GM23338 (cell line): ENCODE results near the gene ABR. TPM values are rescaled to one million over a fixed set of nuclear protein-coding genes. Genes with fewer than 3 reads are reported as not detected.

Experiments
- ATAC-seq: fragments of 200-7000 bp; cut with Tn5 transposase; 3 replicates; pipeline ENCODE4 v1.9.1; 2020
- DNase-seq: peaks from one replicate; pipeline ENCODE4 v3.0.0-alpha.2; 2015; ENCODE audit warnings: low spot score
- H2AFZ ChIP-seq: fragments of 200-600 bp; sonication (generic); 2 replicates; pipeline ENCODE4 v1.8.0; 2016; ENCODE audit warnings: antibody characterized with exemption, mild to moderate bottlenecking, moderate library complexity
- H3F3A ChIP-seq: fragments of 200-600 bp; sonication (generic); replicated peaks from 2 replicates; pipeline ENCODE4 v1.8.0; 2017; ENCODE audit warnings: antibody characterized with exemption, mixed run types, low read depth
- H3K27ac ChIP-seq: fragments of 200-600 bp; sonication (generic); 2 replicates; pipeline ENCODE4 v1.6.1; 2016; ENCODE audit warnings: low read depth
- H3K27me3 ChIP-seq: fragments of 200-600 bp; sonication (generic); 2 replicates; pipeline ENCODE4 v1.8.0; 2016; ENCODE audit warnings: mild to moderate bottlenecking, mixed run types, moderate library complexity; ENCODE audit not compliant: insufficient read depth
- H3K36me3 ChIP-seq: fragments of 200-600 bp; sonication (generic); 2 replicates; pipeline ENCODE4 v1.8.0; 2016; ENCODE audit warnings: mild to moderate bottlenecking; ENCODE audit not compliant: insufficient read depth
- H3K4me1 ChIP-seq: fragments of 200-600 bp; sonication (generic); 2 replicates; pipeline ENCODE4 v1.8.0; 2016; ENCODE audit warnings: mild to moderate bottlenecking, moderate library complexity; ENCODE audit not compliant: insufficient read depth
- H3K4me2 ChIP-seq: fragments of 200-600 bp; sonication (generic); 2 replicates; pipeline ENCODE4 v1.7.1; 2017; ENCODE audit warnings: mixed run types
- H3K4me3 ChIP-seq: fragments of 200-600 bp; sonication (generic); 2 replicates; pipeline ENCODE4 v1.6.1; 2016; ENCODE audit warnings: mixed run types
- H3K79me2 ChIP-seq: fragments of 200-600 bp; sonication (generic); replicated peaks from 2 replicates; pipeline ENCODE4 v1.8.0; 2017; ENCODE audit warnings: mild to moderate bottlenecking; ENCODE audit not compliant: insufficient read depth
- H3K9me2 ChIP-seq: fragments of 200-600 bp; sonication (generic); 2 replicates; pipeline ENCODE4 v1.8.0; 2017; ENCODE audit not compliant: insufficient read depth
- H4K20me1 ChIP-seq: fragments of 200-600 bp; sonication (generic); replicated peaks from 2 replicates; pipeline ENCODE4 v1.8.0; 2017; ENCODE audit warnings: mild to moderate bottlenecking; ENCODE audit not compliant: insufficient read depth
- H3K27ac Mint-ChIP-seq: 2 replicates; pipeline ENCODE4 v1.8.0; 2020; ENCODE audit warnings: inconsistent platforms, mild to moderate bottlenecking, moderate library complexity, mixed read lengths
- H3K27me3 Mint-ChIP-seq: 3 replicates; pipeline ENCODE4 v1.8.0; 2022; ENCODE audit warnings: low read depth, mild to moderate bottlenecking, moderate library complexity, mixed read lengths, inconsistent platforms; ENCODE audit not compliant: insufficient read depth, poor library complexity
- H3K36me3 Mint-ChIP-seq: 3 replicates; pipeline ENCODE4 v1.8.0; 2021; ENCODE audit warnings: low read depth, mild to moderate bottlenecking, inconsistent platforms, moderate library complexity, mixed read lengths
- H3K4me1 Mint-ChIP-seq: 3 replicates; pipeline ENCODE4 v1.8.0; 2020; ENCODE audit warnings: mild to moderate bottlenecking, inconsistent platforms, mixed read lengths
- H3K4me3 Mint-ChIP-seq: 3 replicates; pipeline ENCODE4 v1.8.0; 2021; ENCODE audit warnings: moderate library complexity, mild to moderate bottlenecking, inconsistent platforms, mixed read lengths
- H3K9me3 Mint-ChIP-seq: 3 replicates; pipeline ENCODE4 v1.8.0; 2020; ENCODE audit warnings: moderate library complexity, mild to moderate bottlenecking, inconsistent platforms, mixed read lengths
- CREB1 ChIP-seq: fragments of 250-450 bp; sonication (Bioruptor Pico); IDR thresholded peaks from 2 replicates; pipeline ENCODE4 v1.5.0; 2020; ENCODE audit warnings: low read depth, mild to moderate bottlenecking, moderate library complexity
- ETS1 ChIP-seq: IDR thresholded peaks from 2 replicates; pipeline ENCODE4 v1.6.1; 2016; ENCODE audit warnings: antibody characterized with exemption
- EZH2 ChIP-seq: fragments of 200-600 bp; sonication (generic); IDR thresholded peaks from one replicate; pipeline ENCODE4 v1.8.0; 2017; ENCODE audit warnings: antibody characterized with exemption, mild to moderate bottlenecking, low read depth; ENCODE audit not compliant: unreplicated experiment
- EZH2phosphoT487 ChIP-seq: fragments of 200-600 bp; sonication (generic); IDR thresholded peaks from one replicate; pipeline ENCODE4 v1.8.1; 2018; ENCODE audit warnings: antibody characterized with exemption; ENCODE audit not compliant: unreplicated experiment
- JUNB ChIP-seq: IDR thresholded peaks from one replicate; pipeline ENCODE4 v1.6.1; 2016; ENCODE audit warnings: antibody characterized with exemption; ENCODE audit not compliant: unreplicated experiment
- NANOG ChIP-seq: IDR thresholded peaks from 2 replicates; pipeline ENCODE4 v1.6.1; 2016; ENCODE audit warnings: antibody characterized with exemption, borderline replicate concordance
- POLR2AphosphoS5 ChIP-seq: IDR thresholded peaks from 2 replicates; pipeline ENCODE4 v1.6.1; 2016; ENCODE audit warnings: antibody characterized with exemption, low read depth
- STAT1 ChIP-seq: IDR thresholded peaks from one replicate; pipeline ENCODE4 v1.6.1; 2016; ENCODE audit warnings: antibody characterized with exemption; ENCODE audit not compliant: unreplicated experiment
- ZNF114 ChIP-seq: fragments of 250-450 bp; sonication (Bioruptor Pico); IDR thresholded peaks from 2 replicates; pipeline ENCODE4 v1.5.0; 2020; ENCODE audit warnings: mild to moderate bottlenecking, moderate library complexity
- ZNF331 ChIP-seq: fragments of 250-450 bp; sonication (Bioruptor Pico); IDR thresholded peaks from 2 replicates; pipeline ENCODE4 v1.5.0; 2020; ENCODE audit warnings: low read depth, mild to moderate bottlenecking, moderate library complexity
- ZNF462 ChIP-seq: fragments of 250-450 bp; sonication (Bioruptor Pico); IDR thresholded peaks from 2 replicates; pipeline ENCODE4 v1.5.0; 2020; ENCODE audit warnings: mild to moderate bottlenecking, moderate library complexity
- polyA plus RNA-seq: library from polyadenylated mRNA; unstranded; fragments of >200 nt; fragmentation: Nextera tagmentation; extraction: Ambion mirVana; gene quantifications from 2 replicates; pipeline ENCODE4 v1.2.1, GENCODE V29; 2016
- total RNA-seq: library from RNA; depleted of rRNA; stranded (reverse); fragments of >200 nt; shearing (Covaris generic); gene quantifications from 2 replicates; pipeline ENCODE4 v1.2.3, GENCODE V29; 2014
- TF ChIP-seq, protein P1 (sequence below): IDR thresholded peaks from one replicate; pipeline ENCODE4 v1.6.1; 2018; ENCODE audit warnings: antibody characterized with exemption; ENCODE audit not compliant: unreplicated experiment
- TF ChIP-seq, protein P2 (sequence below), 2 experiments: fragments of 200-600 bp in 1 of 2; sonication (generic) in 1 of 2; conservative IDR thresholded peaks; 2 replicates each; pipeline versions ENCODE4 v1.5.1 to v1.6.1; 2016 to 2017; ENCODE audit warnings: antibody characterized with exemption in 2 of 2, low read depth in 2 of 2, mild to moderate bottlenecking in 2 of 2, moderate library complexity in 1 of 2

The ABR gene
- total and polyA plus RNA-seq, 2 experiments from 2014 or later, result 15.0 to 27.7 TPM

DNA sequence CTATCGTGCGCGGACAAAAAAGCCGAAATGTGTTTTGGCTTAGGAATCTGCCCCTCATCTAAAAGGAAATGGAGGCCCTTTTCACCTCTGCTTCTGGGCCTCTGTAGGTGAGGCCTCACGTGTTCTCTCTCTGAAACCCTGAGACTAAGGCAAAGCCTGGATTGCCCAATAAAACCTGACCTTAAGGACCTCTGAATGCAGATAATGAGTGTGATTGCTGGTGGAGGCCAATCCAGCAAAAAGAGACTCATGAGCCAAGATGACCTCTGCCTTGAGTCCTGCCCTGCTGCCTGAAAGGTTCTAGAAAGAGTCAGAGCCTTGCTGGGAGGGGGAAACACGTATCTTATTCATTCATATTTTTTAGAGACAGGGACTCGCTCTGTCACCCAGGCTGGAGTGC lies 44.5 kb upstream of the ABR start (continued):
- TF ChIP-seq, protein P1, sequence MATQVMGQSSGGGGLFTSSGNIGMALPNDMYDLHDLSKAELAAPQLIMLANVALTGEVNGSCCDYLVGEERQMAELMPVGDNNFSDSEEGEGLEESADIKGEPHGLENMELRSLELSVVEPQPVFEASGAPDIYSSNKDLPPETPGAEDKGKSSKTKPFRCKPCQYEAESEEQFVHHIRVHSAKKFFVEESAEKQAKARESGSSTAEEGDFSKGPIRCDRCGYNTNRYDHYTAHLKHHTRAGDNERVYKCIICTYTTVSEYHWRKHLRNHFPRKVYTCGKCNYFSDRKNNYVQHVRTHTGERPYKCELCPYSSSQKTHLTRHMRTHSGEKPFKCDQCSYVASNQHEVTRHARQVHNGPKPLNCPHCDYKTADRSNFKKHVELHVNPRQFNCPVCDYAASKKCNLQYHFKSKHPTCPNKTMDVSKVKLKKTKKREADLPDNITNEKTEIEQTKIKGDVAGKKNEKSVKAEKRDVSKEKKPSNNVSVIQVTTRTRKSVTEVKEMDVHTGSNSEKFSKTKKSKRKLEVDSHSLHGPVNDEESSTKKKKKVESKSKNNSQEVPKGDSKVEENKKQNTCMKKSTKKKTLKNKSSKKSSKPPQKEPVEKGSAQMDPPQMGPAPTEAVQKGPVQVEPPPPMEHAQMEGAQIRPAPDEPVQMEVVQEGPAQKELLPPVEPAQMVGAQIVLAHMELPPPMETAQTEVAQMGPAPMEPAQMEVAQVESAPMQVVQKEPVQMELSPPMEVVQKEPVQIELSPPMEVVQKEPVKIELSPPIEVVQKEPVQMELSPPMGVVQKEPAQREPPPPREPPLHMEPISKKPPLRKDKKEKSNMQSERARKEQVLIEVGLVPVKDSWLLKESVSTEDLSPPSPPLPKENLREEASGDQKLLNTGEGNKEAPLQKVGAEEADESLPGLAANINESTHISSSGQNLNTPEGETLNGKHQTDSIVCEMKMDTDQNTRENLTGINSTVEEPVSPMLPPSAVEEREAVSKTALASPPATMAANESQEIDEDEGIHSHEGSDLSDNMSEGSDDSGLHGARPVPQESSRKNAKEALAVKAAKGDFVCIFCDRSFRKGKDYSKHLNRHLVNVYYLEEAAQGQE, result no peak
- TF ChIP-seq POLR2AphosphoS5 (no peak), JUNB (no peak)

GRCh38 chr17:1223662-1224061 lies 43.9 kb upstream of the ABR start:
- H3K4me1 Mint-ChIP-seq, result peaks cover 6% of the 10 kb centered on the region; the same call in 2 of the 3 replicates
- no peaks in the 10 kb centered on the region for H3K79me2 ChIP-seq
- H4K20me1 ChIP-seq, result no peaks in the 10 kb centered on the region; the same call in 1 of the 2 replicates
- H3K36me3 Mint-ChIP-seq, result no peaks in the 10 kb centered on the region
- no peak overlapping the region for H3K4me3 ChIP-seq
- peaks cover 3% of the 10 kb centered on the region; the same call in 1 of the 2 replicates for H3K4me1 ChIP-seq
- peaks cover 3% of the 10 kb centered on the region; the same call in 1 of the 3 replicates for H3K9me3 Mint-ChIP-seq
- H3K9me2 ChIP-seq, result no peaks in the 10 kb centered on the region
- no peaks in the 10 kb centered on the region for H3K36me3 ChIP-seq
- H2AFZ ChIP-seq, result no peak overlapping the region
- DNase-seq (no peak), ATAC-seq (no peak)
- H3K27ac Mint-ChIP-seq, result no peak overlapping the region
- H3K27me3 ChIP-seq, result peaks cover 41% of the 10 kb centered on the region
- H3K4me2 ChIP-seq, result no peak overlapping the region
- no peak overlapping the region for H3K27ac ChIP-seq
- no peak overlapping the region for H3K4me3 Mint-ChIP-seq
- peaks cover 12% of the 10 kb centered on the region; the same call in 1 of the 2 replicates for H3F3A ChIP-seq
- H3K27me3 Mint-ChIP-seq, result peaks cover 32% of the 10 kb centered on the region
- no peak for TF ChIP-seq EZH2phosphoT487
- TF ChIP-seq JUNB, result no peak
- TF ChIP-seq, protein P2, sequence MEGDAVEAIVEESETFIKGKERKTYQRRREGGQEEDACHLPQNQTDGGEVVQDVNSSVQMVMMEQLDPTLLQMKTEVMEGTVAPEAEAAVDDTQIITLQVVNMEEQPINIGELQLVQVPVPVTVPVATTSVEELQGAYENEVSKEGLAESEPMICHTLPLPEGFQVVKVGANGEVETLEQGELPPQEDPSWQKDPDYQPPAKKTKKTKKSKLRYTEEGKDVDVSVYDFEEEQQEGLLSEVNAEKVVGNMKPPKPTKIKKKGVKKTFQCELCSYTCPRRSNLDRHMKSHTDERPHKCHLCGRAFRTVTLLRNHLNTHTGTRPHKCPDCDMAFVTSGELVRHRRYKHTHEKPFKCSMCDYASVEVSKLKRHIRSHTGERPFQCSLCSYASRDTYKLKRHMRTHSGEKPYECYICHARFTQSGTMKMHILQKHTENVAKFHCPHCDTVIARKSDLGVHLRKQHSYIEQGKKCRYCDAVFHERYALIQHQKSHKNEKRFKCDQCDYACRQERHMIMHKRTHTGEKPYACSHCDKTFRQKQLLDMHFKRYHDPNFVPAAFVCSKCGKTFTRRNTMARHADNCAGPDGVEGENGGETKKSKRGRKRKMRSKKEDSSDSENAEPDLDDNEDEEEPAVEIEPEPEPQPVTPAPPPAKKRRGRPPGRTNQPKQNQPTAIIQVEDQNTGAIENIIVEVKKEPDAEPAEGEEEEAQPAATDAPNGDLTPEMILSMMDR (conservative IDR thresholded peaks at IDR 0.05; ENCODE audit: low read depth in 2 of 2), result no peak
- TF ChIP-seq EZH2, result no peak
- no peak for TF ChIP-seq ZNF114 (CRISPR knock-in tag)
- TF ChIP-seq ZNF331 (CRISPR knock-in tag), result no peak
- TF ChIP-seq CREB1 (CRISPR knock-in tag), result no peak
- no peak for TF ChIP-seq ZNF462
- no peak for TF ChIP-seq STAT1
- no peak for TF ChIP-seq ETS1
- TF ChIP-seq NANOG, result no peak
- TF ChIP-seq POLR2AphosphoS5, result no peak
